DOHH2 (cell line): ENCODE results near the gene RIPK4.
"Not testable (repeated sequence)": the region's sequence is repeated elsewhere in the genome, so short reads cannot be mapped to it uniquely, and the experiment has no call there.

ENCODE experiments used
- H3F3A ChIP-seq: fragments of 200-600 bp; sonication (generic), shearing (Covaris generic); 2 replicates; pipeline ENCODE4 v1.6.0; 2016; ENCODE audit warnings: antibody characterized with exemption, mild to moderate bottlenecking; ENCODE audit not compliant: control insufficient read depth, insufficient read depth
- H3K27ac ChIP-seq: fragments of 200-600 bp; sonication (generic); 2 replicates; pipeline ENCODE4 v1.5.1; 2014; ENCODE audit warnings: low read depth, mild to moderate bottlenecking, low read length, moderate library complexity
- H3K27me3 ChIP-seq: fragments of 200-600 bp; sonication (generic); 2 replicates; pipeline ENCODE4 v1.6.1; 2014; ENCODE audit warnings: mild to moderate bottlenecking, low read length, mixed read lengths; ENCODE audit not compliant: control insufficient read depth
- H3K36me3 ChIP-seq: fragments of 200-600 bp; sonication (generic); 2 replicates; pipeline ENCODE4 v1.6.1; 2014; ENCODE audit warnings: mild to moderate bottlenecking, low read length, moderate library complexity, mixed read lengths; ENCODE audit not compliant: control insufficient read depth
- H3K4me1 ChIP-seq: fragments of 200-600 bp; sonication (generic); 2 replicates; pipeline ENCODE4 v1.6.1; 2014; ENCODE audit warnings: mild to moderate bottlenecking, low read length, mixed read lengths; ENCODE audit not compliant: control insufficient read depth
- H3K4me2 ChIP-seq: fragments of 200-600 bp; sonication (generic); 2 replicates; pipeline ENCODE4 v1.6.0; 2014; ENCODE audit warnings: mild to moderate bottlenecking, low read length, moderate library complexity
- H3K4me3 ChIP-seq: fragments of 200-600 bp; sonication (generic); 2 replicates; pipeline ENCODE4 v1.5.1; 2014; ENCODE audit warnings: mild to moderate bottlenecking, low read length, mixed read lengths
- H3K79me2 ChIP-seq: fragments of 200-600 bp; sonication (generic); 2 replicates; pipeline ENCODE4 v1.6.1; 2014; ENCODE audit warnings: mild to moderate bottlenecking, low read length, mixed read lengths; ENCODE audit not compliant: control insufficient read depth
- H3K9me2 ChIP-seq: fragments of 200-600 bp; sonication (generic); replicated peaks from 2 replicates; pipeline ENCODE4 v1.6.1; 2014; ENCODE audit warnings: mild to moderate bottlenecking, low read length, mixed read lengths; ENCODE audit not compliant: control insufficient read depth
- H3K9me3 ChIP-seq: fragments of 200-600 bp; sonication (generic); 2 replicates; pipeline ENCODE4 v1.6.1; 2014; ENCODE audit warnings: antibody characterized with exemption, low read length, mixed read lengths; ENCODE audit not compliant: control insufficient read depth, insufficient read depth
- H4K20me1 ChIP-seq: fragments of 200-600 bp; sonication (generic); 2 replicates; pipeline ENCODE4 v1.6.0; 2014; ENCODE audit warnings: low read depth, mild to moderate bottlenecking, antibody characterized with exemption, low read length, moderate library complexity; ENCODE audit not compliant: control insufficient read depth, insufficient read depth
- EZH2phosphoT487 ChIP-seq: fragments of 200-600 bp; sonication (generic); IDR thresholded peaks from 2 replicates; pipeline ENCODE4 v1.6.1; 2017; ENCODE audit warnings: borderline replicate concordance, mild to moderate bottlenecking, antibody characterized with exemption, low read length, moderate library complexity, mixed read lengths
- TF ChIP-seq, protein P1 (sequence below): fragments of 200-600 bp; sonication (generic); IDR thresholded peaks from one replicate; pipeline ENCODE4 v1.5.1; 2014; ENCODE audit warnings: antibody characterized with exemption, mild to moderate bottlenecking, low read depth, low read length; ENCODE audit not compliant: poor library complexity, severe bottlenecking

The RIPK4 gene

DNA sequence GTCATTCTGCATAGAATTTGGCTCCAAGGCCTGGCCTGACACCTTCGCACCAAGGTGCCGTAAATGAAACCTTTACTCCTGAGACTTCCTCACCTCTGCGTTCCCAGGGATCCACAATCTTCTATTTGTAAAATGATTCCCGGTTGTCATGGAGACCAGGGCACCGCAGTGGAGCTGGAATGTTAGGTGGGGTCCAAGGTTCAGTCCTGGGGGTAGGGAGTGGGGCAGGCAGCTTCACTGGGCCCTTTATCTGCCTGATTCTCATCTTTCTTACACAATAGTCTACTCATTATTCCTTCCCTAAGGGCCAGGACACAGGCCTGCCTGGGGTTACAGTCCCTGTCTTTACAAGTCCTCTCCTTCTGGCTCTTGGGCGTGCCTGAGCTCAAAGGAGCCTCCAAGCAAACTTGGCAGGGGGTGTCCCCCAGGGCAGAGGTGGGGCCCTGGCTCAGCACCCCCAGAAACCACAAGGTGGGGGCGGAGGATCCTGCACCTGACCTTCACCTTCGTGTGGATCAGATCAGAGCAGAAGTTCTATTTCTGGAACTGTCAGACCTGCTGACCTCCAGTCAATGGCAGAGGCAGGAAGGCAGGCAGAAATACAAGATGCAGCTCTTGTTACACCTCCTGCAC is 51.1 kb downstream of the RIPK4 start:
- H3K27ac ChIP-seq = no peak overlapping the region
- H4K20me1 ChIP-seq = no peaks in the 10 kb centered on the region
- H3K4me3 ChIP-seq = no peak overlapping the region
- no peaks in the 10 kb centered on the region for H3K9me2 ChIP-seq
- no peaks in the 10 kb centered on the region for H3K79me2 ChIP-seq
- no peak for TF ChIP-seq EZH2phosphoT487
- TF ChIP-seq, protein P1, sequence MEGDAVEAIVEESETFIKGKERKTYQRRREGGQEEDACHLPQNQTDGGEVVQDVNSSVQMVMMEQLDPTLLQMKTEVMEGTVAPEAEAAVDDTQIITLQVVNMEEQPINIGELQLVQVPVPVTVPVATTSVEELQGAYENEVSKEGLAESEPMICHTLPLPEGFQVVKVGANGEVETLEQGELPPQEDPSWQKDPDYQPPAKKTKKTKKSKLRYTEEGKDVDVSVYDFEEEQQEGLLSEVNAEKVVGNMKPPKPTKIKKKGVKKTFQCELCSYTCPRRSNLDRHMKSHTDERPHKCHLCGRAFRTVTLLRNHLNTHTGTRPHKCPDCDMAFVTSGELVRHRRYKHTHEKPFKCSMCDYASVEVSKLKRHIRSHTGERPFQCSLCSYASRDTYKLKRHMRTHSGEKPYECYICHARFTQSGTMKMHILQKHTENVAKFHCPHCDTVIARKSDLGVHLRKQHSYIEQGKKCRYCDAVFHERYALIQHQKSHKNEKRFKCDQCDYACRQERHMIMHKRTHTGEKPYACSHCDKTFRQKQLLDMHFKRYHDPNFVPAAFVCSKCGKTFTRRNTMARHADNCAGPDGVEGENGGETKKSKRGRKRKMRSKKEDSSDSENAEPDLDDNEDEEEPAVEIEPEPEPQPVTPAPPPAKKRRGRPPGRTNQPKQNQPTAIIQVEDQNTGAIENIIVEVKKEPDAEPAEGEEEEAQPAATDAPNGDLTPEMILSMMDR = no peak
- no peak overlapping the region for H3K4me2 ChIP-seq
- no peaks in the 10 kb centered on the region for H3K36me3 ChIP-seq
- peaks cover 2% of the 10 kb centered on the region; the same call in 1 of the 2 replicates for H3K27me3 ChIP-seq
- no peaks in the 10 kb centered on the region for H3K9me3 ChIP-seq
- peaks cover 4% of the 10 kb centered on the region; the same call in 1 of the 2 replicates for H3K4me1 ChIP-seq
- no peaks in the 10 kb centered on the region for H3F3A ChIP-seq

DNA sequence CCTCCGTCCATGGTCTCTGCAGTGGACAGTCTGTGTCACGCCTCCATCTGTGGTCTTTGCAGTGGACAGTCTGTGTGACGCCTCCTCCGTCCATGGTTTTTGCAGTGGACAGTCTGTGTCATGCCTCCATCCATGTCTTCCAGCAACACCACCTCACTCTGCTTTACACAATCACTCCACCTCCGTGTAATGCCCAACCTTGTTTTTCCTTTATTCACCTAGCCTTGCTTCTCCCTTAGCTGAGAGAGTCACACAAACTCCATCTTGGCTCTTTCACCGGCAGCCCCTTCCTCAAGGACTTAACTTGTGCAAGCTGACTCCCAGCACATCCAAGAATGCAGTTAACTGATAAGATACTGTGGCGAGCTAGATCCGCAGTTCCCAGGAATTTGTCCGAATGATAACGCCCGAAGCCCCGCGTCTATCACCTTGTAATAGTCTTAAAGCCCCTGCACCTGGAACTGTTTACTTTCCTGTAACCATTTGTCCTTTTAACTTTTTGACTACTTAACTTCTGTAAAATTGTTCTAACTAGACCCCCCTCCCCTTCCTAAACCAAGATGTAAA is 52.5 kb downstream of the RIPK4 start:
- H3F3A ChIP-seq, H3K4me1 ChIP-seq, H3K4me3 ChIP-seq, H4K20me1 ChIP-seq, H3K79me2 ChIP-seq, H3K9me3 ChIP-seq, H3K4me2 ChIP-seq, H3K27me3 ChIP-seq, H3K27ac ChIP-seq, H3K9me2 ChIP-seq, H3K36me3 ChIP-seq: not testable (repeated sequence)

DNA sequence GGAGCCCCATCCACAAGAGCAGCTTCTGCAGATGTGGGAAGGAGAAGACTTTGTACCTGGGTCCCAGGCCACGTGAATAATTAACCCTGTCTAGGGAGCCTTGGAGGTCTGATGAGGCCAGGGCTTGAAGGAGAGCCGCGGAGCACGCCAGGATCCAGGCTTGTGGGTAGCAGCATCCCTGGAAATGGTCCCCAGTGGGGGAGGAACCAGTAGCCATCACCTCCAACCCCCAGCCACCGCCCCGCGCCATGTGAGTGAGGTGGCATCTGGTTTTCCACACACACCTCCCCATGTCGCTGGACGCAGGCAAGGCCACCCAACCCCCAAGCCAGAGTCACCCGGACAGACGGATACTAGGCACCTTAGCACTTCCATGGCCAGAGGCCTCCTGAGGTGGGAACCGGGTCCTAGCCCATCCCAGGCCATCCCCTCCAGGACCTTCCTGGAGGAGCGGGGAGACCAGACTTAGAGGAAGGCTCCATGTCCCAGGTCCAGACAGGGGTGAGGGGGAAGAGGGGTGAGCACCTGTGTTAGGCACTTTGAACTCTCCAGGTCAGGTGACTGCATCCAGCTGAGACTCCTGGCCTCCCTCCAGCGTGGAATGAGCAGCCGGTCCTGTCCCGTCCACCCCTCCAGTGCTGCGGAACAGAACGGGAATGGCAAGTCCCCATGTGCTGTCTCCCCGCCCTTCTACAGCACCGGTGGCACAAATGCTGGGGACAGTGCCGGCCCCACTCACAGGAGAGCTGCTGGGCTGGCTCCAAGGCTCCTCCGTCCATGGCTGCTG is 53.2 kb downstream of the RIPK4 start:
- H3K9me3 ChIP-seq = no peaks in the 10 kb centered on the region
- no peaks in the 10 kb centered on the region for H3K9me2 ChIP-seq
- no peaks in the 10 kb centered on the region for H3K36me3 ChIP-seq
- TF ChIP-seq, protein P1 = no peak
- no peak for TF ChIP-seq EZH2phosphoT487
- H3F3A ChIP-seq = no peaks in the 10 kb centered on the region
- H3K4me1 ChIP-seq = no peaks in the 10 kb centered on the region
- peaks cover 2% of the 10 kb centered on the region; the same call in 1 of the 2 replicates for H3K27me3 ChIP-seq
- no peak overlapping the region for H3K4me2 ChIP-seq
- no peak overlapping the region for H3K27ac ChIP-seq
- no peaks in the 10 kb centered on the region for H3K79me2 ChIP-seq
- no peaks in the 10 kb centered on the region for H4K20me1 ChIP-seq
- no peak overlapping the region for H3K4me3 ChIP-seq

DNA sequence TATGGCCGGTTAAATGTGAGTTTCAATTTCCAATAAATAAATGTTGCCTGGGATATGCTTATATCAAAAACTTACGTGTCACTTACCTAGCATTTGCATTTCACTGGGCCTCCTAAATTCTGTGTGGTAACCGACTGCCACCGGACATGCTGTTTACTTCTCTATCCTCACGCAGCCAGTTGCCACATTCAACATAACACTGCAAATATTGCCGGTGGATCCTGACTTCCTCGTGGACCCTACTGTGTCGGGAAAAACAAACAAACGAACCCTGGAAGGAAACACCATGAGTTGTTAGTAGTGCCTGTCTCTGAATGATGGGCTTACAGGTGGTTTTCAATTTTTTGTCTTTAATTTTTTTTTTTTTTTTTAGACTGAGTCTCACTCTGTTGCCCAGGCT is 54.1 kb downstream of the RIPK4 start:
- Histone ChIP-seq H3K9me2 (no peaks in the 10 kb centered on the region), H3K27ac (no peak overlapping the region), H3K4me2 (no peak overlapping the region), H3K36me3 (no peaks in the 10 kb centered on the region), H3K4me1 (no peaks in the 10 kb centered on the region), H3F3A (no peaks in the 10 kb centered on the region), H3K79me2 (no peaks in the 10 kb centered on the region), H3K27me3 (peaks cover 4% of the 10 kb centered on the region; the same call in 1 of the 2 replicates), H4K20me1 (no peaks in the 10 kb centered on the region), H3K4me3 (no peak overlapping the region), H3K9me3 (no peaks in the 10 kb centered on the region)
- TF ChIP-seq, protein P1 = no peak
- TF ChIP-seq EZH2phosphoT487 = no peak
